Measurements from ENCODE around the gene SERPINI1.

Gene SERPINI1

GRCh38 chr3:167749728-167750127 is 14.2 kb downstream of the SERPINI1 start:
- no peak overlapping the region for H3K9ac ChIP-seq (ENCODE audit: low read length in 2 of 2)

GRCh38 chr3:167750272-167750971 is 14.9 kb downstream of the SERPINI1 start:
- no peak overlapping the region for H3K27ac ChIP-seq (ENCODE audit: low read length)
- no peaks in the 10 kb centered on the region for H3K27me3 ChIP-seq (ENCODE audit: control insufficient read depth in 1 of 2, insufficient read depth in 2 of 2, low read length in 2 of 2)

More at GRCh38 chr3:167749728-167750127, 14.2 kb downstream of the SERPINI1 start:
- Histone ChIP-seq H3K36me3 (ENCODE audit: control insufficient read depth in 2 of 2, insufficient read depth in 2 of 2, low read length in 2 of 2) (no peaks in the 10 kb centered on the region), H3K27me3 (ENCODE audit: control insufficient read depth in 1 of 2, insufficient read depth in 2 of 2, low read length in 2 of 2) (no peaks in the 10 kb centered on the region), H3K9me3 (ENCODE audit: control insufficient read depth in 2 of 2, low read length in 2 of 2) (no peaks in the 10 kb centered on the region), H3K4me1 (ENCODE audit: control insufficient read depth, insufficient read depth, low read length) (no peaks in the 10 kb centered on the region), H3K27ac (ENCODE audit: low read length) (no peak overlapping the region), H3K4me3 (ENCODE audit: low read length in 2 of 2) (no peak overlapping the region)

GRCh38 chr3:167754049-167754448 is 18.5 kb downstream of the SERPINI1 start:
- no peaks in the 10 kb centered on the region for H3K9me3 ChIP-seq (ENCODE audit: control insufficient read depth in 2 of 2, low read length in 2 of 2)
- no peak overlapping the region for H3K4me3 ChIP-seq (ENCODE audit: low read length in 2 of 2)
- H3K36me3 ChIP-seq (ENCODE audit: control insufficient read depth in 2 of 2, insufficient read depth in 2 of 2, low read length in 2 of 2), result no peaks in the 10 kb centered on the region

More at GRCh38 chr3:167750272-167750971, 14.9 kb downstream of the SERPINI1 start:
- Histone ChIP-seq H3K4me1 (ENCODE audit: control insufficient read depth, insufficient read depth, low read length) (no peaks in the 10 kb centered on the region), H3K4me3 (ENCODE audit: low read length in 2 of 2) (no peak overlapping the region), H3K9me3 (ENCODE audit: control insufficient read depth in 2 of 2, low read length in 2 of 2) (no peaks in the 10 kb centered on the region), H3K36me3 (ENCODE audit: control insufficient read depth in 2 of 2, insufficient read depth in 2 of 2, low read length in 2 of 2) (no peaks in the 10 kb centered on the region), H3K9ac (ENCODE audit: low read length in 2 of 2) (no peak overlapping the region)

GRCh38 chr3:167761302-167761701 is 25.8 kb downstream of the SERPINI1 start:
- Histone ChIP-seq H3K9ac (ENCODE audit: low read length in 2 of 2) (no peak overlapping the region), H3K27ac (ENCODE audit: low read length) (no peak overlapping the region), H3K9me3 (ENCODE audit: control insufficient read depth in 2 of 2, low read length in 2 of 2) (no peaks in the 10 kb centered on the region), H3K36me3 (ENCODE audit: control insufficient read depth in 2 of 2, insufficient read depth in 2 of 2, low read length in 2 of 2) (no peaks in the 10 kb centered on the region), H3K4me3 (ENCODE audit: low read length in 2 of 2) (no peak overlapping the region), H3K27me3 (ENCODE audit: control insufficient read depth in 1 of 2, insufficient read depth in 2 of 2, low read length in 2 of 2) (no peaks in the 10 kb centered on the region), H3K4me1 (ENCODE audit: control insufficient read depth, insufficient read depth, low read length) (no peaks in the 10 kb centered on the region)

More at GRCh38 chr3:167754049-167754448, 18.5 kb downstream of the SERPINI1 start:
- H3K27ac ChIP-seq (ENCODE audit: low read length), result no peak overlapping the region
- H3K9ac ChIP-seq (ENCODE audit: low read length in 2 of 2), result no peak overlapping the region
- no peaks in the 10 kb centered on the region for H3K27me3 ChIP-seq (ENCODE audit: control insufficient read depth in 1 of 2, insufficient read depth in 2 of 2, low read length in 2 of 2)
- H3K4me1 ChIP-seq (ENCODE audit: control insufficient read depth, insufficient read depth, low read length), result no peaks in the 10 kb centered on the region

- H3K9me3 ChIP-seq (ENCODE audit: control insufficient read depth in 2 of 2, low read length in 2 of 2), result no peaks in the 10 kb centered on the region
- H3K27me3 ChIP-seq (ENCODE audit: control insufficient read depth in 1 of 2, insufficient read depth in 2 of 2, low read length in 2 of 2), result no peaks in the 10 kb centered on the region
- H3K36me3 ChIP-seq (ENCODE audit: control insufficient read depth in 2 of 2, insufficient read depth in 2 of 2, low read length in 2 of 2), result no peaks in the 10 kb centered on the region
- no peak overlapping the region for H3K27ac ChIP-seq (ENCODE audit: low read length)
- H3K9ac ChIP-seq (ENCODE audit: low read length in 2 of 2), result no peak overlapping the region
- no peaks in the 10 kb centered on the region for H3K4me1 ChIP-seq (ENCODE audit: control insufficient read depth, insufficient read depth, low read length)
- H3K4me3 ChIP-seq (ENCODE audit: low read length in 2 of 2), result no peak overlapping the region
These were observed 26.8 kb downstream of the SERPINI1 start for GRCh38 chr3:167762296-167762695.

GRCh38 chr3:167772992-167773391 is 37.5 kb downstream of the SERPINI1 start:
- H3K27me3 ChIP-seq (ENCODE audit: control insufficient read depth in 1 of 2, insufficient read depth in 2 of 2, low read length in 2 of 2), result no peaks in the 10 kb centered on the region
- H3K9me3 ChIP-seq (ENCODE audit: control insufficient read depth in 2 of 2, low read length in 2 of 2), result no peaks in the 10 kb centered on the region
- no peaks in the 10 kb centered on the region for H3K36me3 ChIP-seq (ENCODE audit: control insufficient read depth in 2 of 2, insufficient read depth in 2 of 2, low read length in 2 of 2)
- no peak overlapping the region for H3K27ac ChIP-seq (ENCODE audit: low read length)
- H3K4me3 ChIP-seq (ENCODE audit: low read length in 2 of 2), result no peak overlapping the region
- no peaks in the 10 kb centered on the region for H3K4me1 ChIP-seq (ENCODE audit: control insufficient read depth, insufficient read depth, low read length)
- no peak overlapping the region for H3K9ac ChIP-seq (ENCODE audit: low read length in 2 of 2)

- Histone ChIP-seq H3K9me3 (ENCODE audit: control insufficient read depth in 2 of 2, low read length in 2 of 2) (no peaks in the 10 kb centered on the region), H3K36me3 (ENCODE audit: control insufficient read depth in 2 of 2, insufficient read depth in 2 of 2, low read length in 2 of 2) (no peaks in the 10 kb centered on the region), H3K27me3 (ENCODE audit: control insufficient read depth in 1 of 2, insufficient read depth in 2 of 2, low read length in 2 of 2) (no peaks in the 10 kb centered on the region), H3K9ac (ENCODE audit: low read length in 2 of 2) (no peak overlapping the region), H3K4me1 (ENCODE audit: control insufficient read depth, insufficient read depth, low read length) (no peaks in the 10 kb centered on the region), H3K27ac (ENCODE audit: low read length) (no peak overlapping the region), H3K4me3 (ENCODE audit: low read length in 2 of 2) (no peak overlapping the region)
These were observed 38.1 kb downstream of the SERPINI1 start for GRCh38 chr3:167773584-167773983.

- H3K9ac ChIP-seq (ENCODE audit: low read length in 2 of 2), result no peak overlapping the region
- no peaks in the 10 kb centered on the region for H3K4me1 ChIP-seq (ENCODE audit: control insufficient read depth, insufficient read depth, low read length)
- H3K27me3 ChIP-seq (ENCODE audit: control insufficient read depth in 1 of 2, insufficient read depth in 2 of 2, low read length in 2 of 2), result no peaks in the 10 kb centered on the region
- H3K36me3 ChIP-seq (ENCODE audit: control insufficient read depth in 2 of 2, insufficient read depth in 2 of 2, low read length in 2 of 2), result no peaks in the 10 kb centered on the region
- H3K4me3 ChIP-seq (ENCODE audit: low read length in 2 of 2), result no peak overlapping the region
- H3K9me3 ChIP-seq (ENCODE audit: control insufficient read depth in 2 of 2, low read length in 2 of 2), result no peaks in the 10 kb centered on the region
- no peak overlapping the region for H3K27ac ChIP-seq (ENCODE audit: low read length)
These were observed 40.7 kb downstream of the SERPINI1 start for GRCh38 chr3:167776066-167776685.

- H3K36me3 ChIP-seq (ENCODE audit: control insufficient read depth in 2 of 2, insufficient read depth in 2 of 2, low read length in 2 of 2), result no peaks in the 10 kb centered on the region
- H3K27ac ChIP-seq (ENCODE audit: low read length), result no peak overlapping the region
- no peak overlapping the region for H3K9ac ChIP-seq (ENCODE audit: low read length in 2 of 2)
- H3K4me1 ChIP-seq (ENCODE audit: control insufficient read depth, insufficient read depth, low read length), result no peaks in the 10 kb centered on the region
- H3K9me3 ChIP-seq (ENCODE audit: control insufficient read depth in 2 of 2, low read length in 2 of 2), result no peaks in the 10 kb centered on the region
- H3K27me3 ChIP-seq (ENCODE audit: control insufficient read depth in 1 of 2, insufficient read depth in 2 of 2, low read length in 2 of 2), result no peaks in the 10 kb centered on the region
- no peak overlapping the region for H3K4me3 ChIP-seq (ENCODE audit: low read length in 2 of 2)
These were observed 41.8 kb downstream of the SERPINI1 start for GRCh38 chr3:167777356-167777755.

- Histone ChIP-seq H3K27me3 (ENCODE audit: control insufficient read depth in 1 of 2, insufficient read depth in 2 of 2, low read length in 2 of 2) (no peaks in the 10 kb centered on the region), H3K4me1 (ENCODE audit: control insufficient read depth, insufficient read depth, low read length) (no peaks in the 10 kb centered on the region), H3K27ac (ENCODE audit: low read length) (no peak overlapping the region), H3K36me3 (ENCODE audit: control insufficient read depth in 2 of 2, insufficient read depth in 2 of 2, low read length in 2 of 2) (no peaks in the 10 kb centered on the region), H3K4me3 (ENCODE audit: low read length in 2 of 2) (no peak overlapping the region), H3K9ac (ENCODE audit: low read length in 2 of 2) (no peak overlapping the region), H3K9me3 (ENCODE audit: control insufficient read depth in 2 of 2, low read length in 2 of 2) (no peaks in the 10 kb centered on the region)
These were observed 44.8 kb downstream of the SERPINI1 start for GRCh38 chr3:167780214-167780883.

- Histone ChIP-seq H3K4me3 (ENCODE audit: low read length in 2 of 2) (no peak overlapping the region), H3K4me1 (ENCODE audit: control insufficient read depth, insufficient read depth, low read length) (no peaks in the 10 kb centered on the region), H3K36me3 (ENCODE audit: control insufficient read depth in 2 of 2, insufficient read depth in 2 of 2, low read length in 2 of 2) (no peaks in the 10 kb centered on the region), H3K9ac (ENCODE audit: low read length in 2 of 2) (no peak overlapping the region), H3K27me3 (ENCODE audit: control insufficient read depth in 1 of 2, insufficient read depth in 2 of 2, low read length in 2 of 2) (no peaks in the 10 kb centered on the region), H3K27ac (ENCODE audit: low read length) (no peak overlapping the region), H3K9me3 (ENCODE audit: control insufficient read depth in 2 of 2, low read length in 2 of 2) (no peaks in the 10 kb centered on the region)
These were observed 48.3 kb downstream of the SERPINI1 start for GRCh38 chr3:167783781-167784180.

Data from stomach smooth muscle (tissue), 2 donors.